Upper lobe of left lung (tissue), 6 donors: ENCODE measurements around the gene HENMT1. TPM values are rescaled to one million over a fixed set of nuclear protein-coding genes. Genes with fewer than 3 reads are reported as not detected.

ENCODE experiments used
- ATAC-seq, 2 donors: fragments of 200-7000 bp; cut with Tn5 transposase; one replicate each; pipeline ENCODE4 v1.9.1; 2022; ENCODE audit warnings: mild to moderate bottlenecking in 2 of 2, moderate library complexity in 2 of 2; ENCODE audit not compliant: low FRiP score in 2 of 2
- DNase-seq, 2 donors: peaks; one replicate each; pipeline ENCODE4 v3.0.0-alpha.2; 2019 to 2020
- H3K27ac ChIP-seq, 4 donors: fragments of 200-600 bp; sonication (generic); one replicate each; pipeline ENCODE4 v1.5.1; 2016 to 2019
- H3K27me3 ChIP-seq, 4 donors: fragments of 200-600 bp; sonication (generic); one replicate each; pipeline ENCODE4 v1.5.1; 2017 to 2019
- H3K36me3 ChIP-seq, 4 donors: fragments of 200-600 bp; sonication (generic); one replicate each; pipeline ENCODE4 v1.5.1; 2016 to 2019
- H3K4me1 ChIP-seq, 4 donors: fragments of 200-600 bp; sonication (generic); one replicate each; pipeline ENCODE4 v1.5.1; 2018 to 2019
- H3K4me3 ChIP-seq, 4 donors: fragments of 200-600 bp; sonication (generic); one replicate each; pipeline ENCODE4 v1.5.1; 2017 to 2019; ENCODE audit warnings: mild to moderate bottlenecking in 2 of 4, moderate library complexity in 1 of 4
- H3K9me3 ChIP-seq, 4 donors: fragments of 200-600 bp; sonication (generic); one replicate each; pipeline ENCODE4 v1.5.1; 2018 to 2019
- EP300 ChIP-seq, 4 donors: sonication (generic); formaldehyde crosslinking; IDR thresholded peaks; one replicate each; pipeline ENCODE4 v1.5.1; 2017; ENCODE audit warnings: antibody characterized with exemption in 4 of 4, control low read depth in 2 of 4
- POLR2A ChIP-seq, 4 donors: fragments of 450-650 bp; IDR thresholded peaks; one replicate each; pipeline ENCODE4 v1.5.1; 2016 to 2017; ENCODE audit warnings: antibody characterized with exemption in 4 of 4, mild to moderate bottlenecking in 2 of 4
- POLR2AphosphoS5 ChIP-seq, 2 donors: sonication (generic); formaldehyde crosslinking; IDR thresholded peaks; one replicate each; pipeline ENCODE4 v1.5.1; 2017; ENCODE audit warnings: antibody characterized with exemption in 2 of 2
- WGBS, 2 donors: methylation state at CpG; one replicate each; pipeline ENCODE4 v1.1.5; 2017 to 2018; 5-methylcytosine and 5-hydroxymethylcytosine counted together
- total RNA-seq, 6 donors: library from RNA; depleted of rRNA in 4 of 6; stranded (reverse); fragments of >200 nt in 4 of 6; gene quantifications; one replicate each; pipeline versions ENCODE4 v1.1.0 to v1.2.1, GENCODE V29; 2016 to 2021
- TF ChIP-seq, protein P1 (sequence below), 6 experiments: fragments of 450-650 bp in 4 of 6; fragments of 200-600 bp in 2 of 6; sonication (generic) in 2 of 6; IDR thresholded peaks; one replicate each; pipeline ENCODE4 v1.5.1; 2016 to 2019; ENCODE audit warnings: antibody characterized with exemption in 6 of 6
- donor health status: DM: no; HTN: no; CAD: no; lungs with moderate emphysema.
- donor health status: DM: no; HTN: yes; CAD: no; lungs with severe emphysema.

The HENMT1 gene
- total RNA-seq, 6 donors from 2014 or later = 5.0 to 12.3 (median 7.0) TPM

DNA sequence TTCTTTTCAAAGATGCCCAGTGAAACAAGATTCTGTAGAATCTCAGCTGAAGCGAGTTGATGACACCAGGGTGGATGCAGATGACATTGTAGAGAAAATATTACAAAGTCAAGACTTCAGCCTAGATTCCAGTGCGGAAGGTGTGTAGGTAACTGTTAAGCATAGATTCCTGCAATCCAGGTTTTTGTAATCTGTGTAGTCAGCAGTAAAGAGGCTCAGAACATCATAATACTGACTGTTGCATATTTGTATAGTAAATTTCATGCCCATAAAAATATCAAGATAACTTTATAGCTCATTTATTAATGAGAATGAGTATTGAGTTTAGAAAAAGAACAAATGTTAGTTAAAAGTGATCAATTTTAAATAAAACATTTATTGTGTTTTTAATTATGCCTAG is 32.2 kb downstream of the HENMT1 start:
- Histone ChIP-seq H3K4me3 (no peak overlapping the region), H3K27ac (no peak overlapping the region), H3K4me1 (no peaks in the 10 kb centered on the region), H3K9me3 (no peaks in the 10 kb centered on the region), H3K36me3 (peaks cover 0 to 35% (median 3%) of the 10 kb centered on the region in 4 donors), H3K27me3 (no peaks in the 10 kb centered on the region)
- TF ChIP-seq EP300 (IDR thresholded peaks at IDR 0.05) (no peak), POLR2A (IDR thresholded peaks at IDR 0.05) (no peak), POLR2AphosphoS5 (IDR thresholded peaks at IDR 0.05) (no peak)
- TF ChIP-seq, protein P1, sequence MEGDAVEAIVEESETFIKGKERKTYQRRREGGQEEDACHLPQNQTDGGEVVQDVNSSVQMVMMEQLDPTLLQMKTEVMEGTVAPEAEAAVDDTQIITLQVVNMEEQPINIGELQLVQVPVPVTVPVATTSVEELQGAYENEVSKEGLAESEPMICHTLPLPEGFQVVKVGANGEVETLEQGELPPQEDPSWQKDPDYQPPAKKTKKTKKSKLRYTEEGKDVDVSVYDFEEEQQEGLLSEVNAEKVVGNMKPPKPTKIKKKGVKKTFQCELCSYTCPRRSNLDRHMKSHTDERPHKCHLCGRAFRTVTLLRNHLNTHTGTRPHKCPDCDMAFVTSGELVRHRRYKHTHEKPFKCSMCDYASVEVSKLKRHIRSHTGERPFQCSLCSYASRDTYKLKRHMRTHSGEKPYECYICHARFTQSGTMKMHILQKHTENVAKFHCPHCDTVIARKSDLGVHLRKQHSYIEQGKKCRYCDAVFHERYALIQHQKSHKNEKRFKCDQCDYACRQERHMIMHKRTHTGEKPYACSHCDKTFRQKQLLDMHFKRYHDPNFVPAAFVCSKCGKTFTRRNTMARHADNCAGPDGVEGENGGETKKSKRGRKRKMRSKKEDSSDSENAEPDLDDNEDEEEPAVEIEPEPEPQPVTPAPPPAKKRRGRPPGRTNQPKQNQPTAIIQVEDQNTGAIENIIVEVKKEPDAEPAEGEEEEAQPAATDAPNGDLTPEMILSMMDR (IDR thresholded peaks at IDR 0.05) = no peak
- DNase-seq (no peak), ATAC-seq (no peak)
- 97 to 100% methylated on average over 2 of the region's 2 CpGs for WGBS, 2 donors

DNA sequence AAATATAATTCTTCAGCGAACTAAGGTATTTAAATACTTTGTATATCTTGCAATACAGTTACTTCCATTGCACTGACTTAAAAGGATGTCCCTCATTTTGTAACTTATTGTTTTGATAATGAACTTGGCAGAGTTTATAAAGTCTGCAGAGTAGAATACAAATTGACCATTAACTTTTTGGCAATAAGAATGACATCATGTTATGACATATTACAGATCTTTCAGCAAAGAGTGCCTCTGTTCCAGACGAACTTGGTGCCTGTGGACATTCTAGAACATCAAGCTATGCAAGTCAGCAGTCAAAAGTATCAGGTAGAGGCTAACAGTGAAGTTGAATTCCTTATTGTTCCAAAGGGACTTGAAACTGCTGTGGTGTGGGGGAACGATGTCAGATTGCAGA is 32.9 kb downstream of the HENMT1 start:
- Histone ChIP-seq H3K27ac (no peak overlapping the region), H3K4me1 (no peaks in the 10 kb centered on the region), H3K4me3 (no peak overlapping the region), H3K36me3 (peaks cover 0 to 34% (median 3%) of the 10 kb centered on the region in 4 donors), H3K27me3 (no peaks in the 10 kb centered on the region), H3K9me3 (no peaks in the 10 kb centered on the region)
- WGBS, 2 donors = 64 to 70% methylated on average over 3 of the region's 3 CpGs
- ATAC-seq (no peak), DNase-seq (no peak)
- TF ChIP-seq POLR2A (IDR thresholded peaks at IDR 0.05) = no peak
- no peak for TF ChIP-seq POLR2AphosphoS5 (IDR thresholded peaks at IDR 0.05)
- no peak for TF ChIP-seq EP300 (IDR thresholded peaks at IDR 0.05)
- TF ChIP-seq, protein P1 (IDR thresholded peaks at IDR 0.05) = no peak

DNA sequence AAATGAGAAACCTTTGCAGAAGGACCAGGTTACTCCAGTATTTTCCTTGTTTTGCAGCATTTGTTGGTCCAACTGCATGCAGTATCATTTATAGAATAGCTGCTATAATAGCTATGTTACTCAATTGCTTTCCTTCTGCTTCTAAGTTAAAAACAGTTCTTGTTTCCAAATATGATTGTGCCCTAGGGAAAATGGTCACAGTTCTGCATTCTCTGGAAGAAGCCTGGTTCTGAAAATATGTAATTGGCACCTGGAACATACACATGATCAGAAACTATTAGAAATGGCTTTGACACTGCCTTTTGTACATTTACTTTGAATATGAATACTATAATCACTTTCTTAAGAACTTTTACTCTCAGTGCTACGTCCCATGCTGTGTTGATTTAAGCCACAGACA is 33.6 kb downstream of the HENMT1 start:
- Histone ChIP-seq H3K9me3 (no peaks in the 10 kb centered on the region), H3K27ac (no peak overlapping the region), H3K4me3 (no peak overlapping the region), H3K36me3 (peaks cover 0 to 31% (median 3%) of the 10 kb centered on the region in 4 donors), H3K4me1 (no peaks in the 10 kb centered on the region), H3K27me3 (no peaks in the 10 kb centered on the region)
- 77 to 92% methylated on average over 1 of the region's 1 CpG for WGBS, 2 donors
- DNase-seq (no peak), ATAC-seq (no peak)
- no peak for TF ChIP-seq POLR2A (IDR thresholded peaks at IDR 0.05)
- no peak for TF ChIP-seq POLR2AphosphoS5 (IDR thresholded peaks at IDR 0.05)
- no peak for TF ChIP-seq EP300 (IDR thresholded peaks at IDR 0.05)
- TF ChIP-seq, protein P1 (IDR thresholded peaks at IDR 0.05) = no peak

DNA sequence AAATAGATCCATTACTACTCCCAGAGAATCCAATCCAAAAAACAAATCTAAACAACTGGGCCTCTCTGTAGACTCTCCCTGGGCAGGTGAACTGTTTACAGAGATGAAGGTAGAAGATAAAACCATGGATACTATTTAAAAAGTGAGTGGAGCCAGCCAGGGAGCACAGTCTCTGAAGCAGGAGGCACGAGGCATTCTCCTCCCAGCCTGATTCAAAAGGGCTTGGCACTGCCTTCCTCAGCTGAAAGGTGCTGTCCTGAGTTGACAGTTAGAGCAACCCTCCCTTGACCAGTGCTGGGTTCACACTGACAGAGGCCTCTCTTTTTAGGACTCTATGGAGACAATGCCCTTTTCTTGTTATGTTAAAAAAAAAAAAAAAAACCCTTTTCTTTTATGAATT is 36.8 kb downstream of the HENMT1 start:
- no peak overlapping the region for H3K27ac ChIP-seq

DNA sequence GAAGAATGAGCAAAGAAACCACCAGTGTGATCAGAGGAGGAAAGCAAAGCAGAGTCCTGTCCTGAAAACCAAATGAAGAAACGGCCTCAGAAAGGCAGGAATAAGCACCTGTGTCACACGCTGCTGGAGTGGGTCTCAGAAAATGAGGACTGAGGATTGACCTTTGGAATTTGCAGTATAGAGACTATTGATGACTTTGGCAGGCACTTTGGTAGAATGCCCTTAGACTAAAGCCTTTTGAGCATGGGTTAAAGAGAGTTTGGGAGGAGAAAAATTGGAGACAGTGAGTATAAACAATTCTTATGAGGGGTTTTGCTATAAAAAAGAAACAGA is 43.2 kb downstream of the HENMT1 start:
- H3K36me3 ChIP-seq = peaks cover 0 to 4% (median 0%) of the 10 kb centered on the region in 4 donors
- no peak for ATAC-seq
- H3K4me1 ChIP-seq = no peaks in the 10 kb centered on the region
- H3K4me3 ChIP-seq = no peak overlapping the region
- no peak for TF ChIP-seq POLR2A (IDR thresholded peaks at IDR 0.05)
- no peak for TF ChIP-seq POLR2AphosphoS5 (IDR thresholded peaks at IDR 0.05)
- TF ChIP-seq, protein P1 (IDR thresholded peaks at IDR 0.05) = no peak
- no peak for TF ChIP-seq EP300 (IDR thresholded peaks at IDR 0.05)
- 88 to 92% methylated on average over 2 of the region's 2 CpGs for whole genome bisulfite sequencing, 2 donors
- no peaks in the 10 kb centered on the region for H3K9me3 ChIP-seq
- DNase-seq = no peak
- H3K27me3 ChIP-seq = no peaks in the 10 kb centered on the region
- H3K27ac ChIP-seq = no peak overlapping the region

More for the DNA sequence above, 36.8 kb downstream of the HENMT1 start:
- Histone ChIP-seq H3K9me3 (no peaks in the 10 kb centered on the region), H3K4me3 (no peak overlapping the region), H3K36me3 (peaks cover 0 to 8% (median 0%) of the 10 kb centered on the region in 4 donors), H3K27me3 (no peaks in the 10 kb centered on the region), H3K4me1 (no peaks in the 10 kb centered on the region)
- TF ChIP-seq POLR2A (IDR thresholded peaks at IDR 0.05) = no peak
- TF ChIP-seq, protein P1 (IDR thresholded peaks at IDR 0.05) = no peak
- TF ChIP-seq POLR2AphosphoS5 (IDR thresholded peaks at IDR 0.05) = no peak
- no peak for TF ChIP-seq EP300 (IDR thresholded peaks at IDR 0.05)
- no peak for DNase-seq
- 81 to 85% methylated on average over 1 of the region's 1 CpG for WGBS, 2 donors
- no peak for ATAC-seq
